Panc1 (cell line): Measurements from ENCODE around the gene CCDC171.

Experiments
- POLR2AphosphoS5 ChIP-seq: IDR thresholded peaks from 2 replicates; pipeline ENCODE4 v1.6.1; 2012; ENCODE audit warnings: mild to moderate bottlenecking, low read depth, low read length, moderate library complexity
- TCF7L2 ChIP-seq: IDR thresholded peaks from 2 replicates; pipeline ENCODE4 v1.6.1; 2011; ENCODE audit warnings: mild to moderate bottlenecking, low read depth, low read length, inconsistent platforms
- TF ChIP-seq, protein P1 (sequence below): fragments of 450-650 bp; IDR thresholded peaks from 2 replicates; pipeline ENCODE4 v1.5.1; 2017; ENCODE audit warnings: mild to moderate bottlenecking
- TF ChIP-seq, protein P2 (sequence below), 2 experiments: IDR thresholded peaks; 2 replicates each; pipeline ENCODE4 v1.6.1; 2011 to 2012; ENCODE audit warnings: low read depth in 2 of 2, control low read depth in 1 of 2, low read length in 1 of 2, mild to moderate bottlenecking in 1 of 2, moderate library complexity in 1 of 2; ENCODE audit not compliant: insufficient read depth in 1 of 2

DNA sequence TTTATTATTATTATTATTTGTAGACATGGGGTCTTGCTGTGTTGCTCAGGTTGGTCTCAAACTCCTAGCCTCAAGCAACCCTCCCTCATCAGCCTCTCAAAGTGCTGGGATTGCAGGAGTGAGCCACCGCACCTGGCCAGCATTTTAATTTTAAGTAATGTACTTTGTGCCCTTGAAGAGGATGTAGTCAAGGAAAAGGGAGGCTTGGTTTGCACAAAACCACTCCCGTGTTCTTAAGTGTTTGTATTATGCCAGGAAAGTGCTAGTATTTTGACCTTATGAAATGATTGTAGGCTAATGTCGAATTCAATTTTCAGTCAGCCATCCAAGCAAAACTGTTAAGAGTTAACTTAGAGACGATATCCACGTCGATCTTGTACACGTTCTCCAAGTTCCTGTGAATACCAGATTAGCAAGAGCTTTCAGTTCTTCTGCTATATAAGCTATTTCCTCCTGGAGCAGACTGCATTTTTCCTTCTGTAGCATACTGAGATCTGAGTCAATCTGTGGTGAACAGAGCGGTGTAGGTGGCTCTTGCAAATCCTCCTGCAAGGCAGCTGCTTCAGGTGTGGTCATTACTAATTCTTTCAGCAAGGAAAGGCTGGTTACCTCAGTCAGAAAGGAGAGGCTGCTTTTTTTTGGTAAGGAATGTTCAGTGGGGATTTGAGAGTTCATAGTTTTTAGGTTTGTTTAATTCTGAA lies 23.7 kb downstream of the CCDC171 start:
- TF ChIP-seq, protein P1, sequence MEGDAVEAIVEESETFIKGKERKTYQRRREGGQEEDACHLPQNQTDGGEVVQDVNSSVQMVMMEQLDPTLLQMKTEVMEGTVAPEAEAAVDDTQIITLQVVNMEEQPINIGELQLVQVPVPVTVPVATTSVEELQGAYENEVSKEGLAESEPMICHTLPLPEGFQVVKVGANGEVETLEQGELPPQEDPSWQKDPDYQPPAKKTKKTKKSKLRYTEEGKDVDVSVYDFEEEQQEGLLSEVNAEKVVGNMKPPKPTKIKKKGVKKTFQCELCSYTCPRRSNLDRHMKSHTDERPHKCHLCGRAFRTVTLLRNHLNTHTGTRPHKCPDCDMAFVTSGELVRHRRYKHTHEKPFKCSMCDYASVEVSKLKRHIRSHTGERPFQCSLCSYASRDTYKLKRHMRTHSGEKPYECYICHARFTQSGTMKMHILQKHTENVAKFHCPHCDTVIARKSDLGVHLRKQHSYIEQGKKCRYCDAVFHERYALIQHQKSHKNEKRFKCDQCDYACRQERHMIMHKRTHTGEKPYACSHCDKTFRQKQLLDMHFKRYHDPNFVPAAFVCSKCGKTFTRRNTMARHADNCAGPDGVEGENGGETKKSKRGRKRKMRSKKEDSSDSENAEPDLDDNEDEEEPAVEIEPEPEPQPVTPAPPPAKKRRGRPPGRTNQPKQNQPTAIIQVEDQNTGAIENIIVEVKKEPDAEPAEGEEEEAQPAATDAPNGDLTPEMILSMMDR, result no peak
- TF ChIP-seq, protein P2, sequence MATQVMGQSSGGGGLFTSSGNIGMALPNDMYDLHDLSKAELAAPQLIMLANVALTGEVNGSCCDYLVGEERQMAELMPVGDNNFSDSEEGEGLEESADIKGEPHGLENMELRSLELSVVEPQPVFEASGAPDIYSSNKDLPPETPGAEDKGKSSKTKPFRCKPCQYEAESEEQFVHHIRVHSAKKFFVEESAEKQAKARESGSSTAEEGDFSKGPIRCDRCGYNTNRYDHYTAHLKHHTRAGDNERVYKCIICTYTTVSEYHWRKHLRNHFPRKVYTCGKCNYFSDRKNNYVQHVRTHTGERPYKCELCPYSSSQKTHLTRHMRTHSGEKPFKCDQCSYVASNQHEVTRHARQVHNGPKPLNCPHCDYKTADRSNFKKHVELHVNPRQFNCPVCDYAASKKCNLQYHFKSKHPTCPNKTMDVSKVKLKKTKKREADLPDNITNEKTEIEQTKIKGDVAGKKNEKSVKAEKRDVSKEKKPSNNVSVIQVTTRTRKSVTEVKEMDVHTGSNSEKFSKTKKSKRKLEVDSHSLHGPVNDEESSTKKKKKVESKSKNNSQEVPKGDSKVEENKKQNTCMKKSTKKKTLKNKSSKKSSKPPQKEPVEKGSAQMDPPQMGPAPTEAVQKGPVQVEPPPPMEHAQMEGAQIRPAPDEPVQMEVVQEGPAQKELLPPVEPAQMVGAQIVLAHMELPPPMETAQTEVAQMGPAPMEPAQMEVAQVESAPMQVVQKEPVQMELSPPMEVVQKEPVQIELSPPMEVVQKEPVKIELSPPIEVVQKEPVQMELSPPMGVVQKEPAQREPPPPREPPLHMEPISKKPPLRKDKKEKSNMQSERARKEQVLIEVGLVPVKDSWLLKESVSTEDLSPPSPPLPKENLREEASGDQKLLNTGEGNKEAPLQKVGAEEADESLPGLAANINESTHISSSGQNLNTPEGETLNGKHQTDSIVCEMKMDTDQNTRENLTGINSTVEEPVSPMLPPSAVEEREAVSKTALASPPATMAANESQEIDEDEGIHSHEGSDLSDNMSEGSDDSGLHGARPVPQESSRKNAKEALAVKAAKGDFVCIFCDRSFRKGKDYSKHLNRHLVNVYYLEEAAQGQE (IDR thresholded peaks at IDR 0.05; ENCODE audit: insufficient read depth in 1 of 2, low read depth in 2 of 2, low read length in 1 of 2), result no peak
- no peak for TF ChIP-seq POLR2AphosphoS5
- TF ChIP-seq TCF7L2, result no peak
